GM20000 (cell line): ENCODE measurements around the gene R3HDM2.

Experiments used
- DNase-seq: peaks from one replicate; pipeline ENCODE4 v3.0.0; 2012; ENCODE audit warnings: low spot score
- TF ChIP-seq, protein P1 (sequence below): IDR thresholded peaks from 2 replicates; pipeline ENCODE4 v1.5.1; 2012; ENCODE audit warnings: mild to moderate bottlenecking, control low read depth; ENCODE audit errors: extremely low read depth, missing control alignments

R3HDM2 gene

DNA sequence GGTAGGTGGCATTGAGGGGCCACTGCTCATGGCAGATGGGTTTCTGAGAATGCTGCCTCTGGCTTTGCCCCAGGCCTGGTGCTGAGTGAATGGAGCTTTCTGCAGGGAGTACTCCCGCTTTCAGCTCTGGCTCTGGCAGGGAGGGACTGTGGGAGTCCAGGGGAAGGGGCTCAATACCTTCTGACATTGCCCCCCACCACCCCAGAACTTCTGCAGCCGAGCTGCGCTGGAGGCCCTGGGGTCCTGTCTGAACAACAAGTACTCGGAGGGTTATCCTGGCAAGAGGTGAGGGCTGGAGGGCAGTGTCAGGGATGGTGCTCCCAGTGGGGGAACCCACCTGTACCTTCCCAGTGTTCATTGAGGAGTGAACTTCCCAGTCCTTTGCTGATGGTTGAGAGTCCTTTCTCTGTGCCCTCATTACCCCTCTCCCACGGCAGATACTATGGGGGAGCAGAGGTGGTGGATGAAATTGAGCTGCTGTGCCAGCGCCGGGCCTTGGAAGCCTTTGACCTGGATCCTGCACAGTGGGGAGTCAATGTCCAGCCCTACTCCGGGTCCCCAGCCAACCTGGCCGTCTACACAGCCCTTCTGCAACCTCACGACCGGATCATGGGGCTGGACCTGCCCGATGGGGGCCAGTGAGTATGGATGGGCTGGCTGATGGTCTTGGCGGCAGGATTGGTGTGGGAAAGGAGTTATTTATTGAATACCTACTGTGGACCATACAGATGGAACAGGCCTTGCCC is 199.4 kb downstream of the R3HDM2 start:
- DNase-seq = no peak
- TF ChIP-seq, protein P1, sequence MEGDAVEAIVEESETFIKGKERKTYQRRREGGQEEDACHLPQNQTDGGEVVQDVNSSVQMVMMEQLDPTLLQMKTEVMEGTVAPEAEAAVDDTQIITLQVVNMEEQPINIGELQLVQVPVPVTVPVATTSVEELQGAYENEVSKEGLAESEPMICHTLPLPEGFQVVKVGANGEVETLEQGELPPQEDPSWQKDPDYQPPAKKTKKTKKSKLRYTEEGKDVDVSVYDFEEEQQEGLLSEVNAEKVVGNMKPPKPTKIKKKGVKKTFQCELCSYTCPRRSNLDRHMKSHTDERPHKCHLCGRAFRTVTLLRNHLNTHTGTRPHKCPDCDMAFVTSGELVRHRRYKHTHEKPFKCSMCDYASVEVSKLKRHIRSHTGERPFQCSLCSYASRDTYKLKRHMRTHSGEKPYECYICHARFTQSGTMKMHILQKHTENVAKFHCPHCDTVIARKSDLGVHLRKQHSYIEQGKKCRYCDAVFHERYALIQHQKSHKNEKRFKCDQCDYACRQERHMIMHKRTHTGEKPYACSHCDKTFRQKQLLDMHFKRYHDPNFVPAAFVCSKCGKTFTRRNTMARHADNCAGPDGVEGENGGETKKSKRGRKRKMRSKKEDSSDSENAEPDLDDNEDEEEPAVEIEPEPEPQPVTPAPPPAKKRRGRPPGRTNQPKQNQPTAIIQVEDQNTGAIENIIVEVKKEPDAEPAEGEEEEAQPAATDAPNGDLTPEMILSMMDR = no peak

DNA sequence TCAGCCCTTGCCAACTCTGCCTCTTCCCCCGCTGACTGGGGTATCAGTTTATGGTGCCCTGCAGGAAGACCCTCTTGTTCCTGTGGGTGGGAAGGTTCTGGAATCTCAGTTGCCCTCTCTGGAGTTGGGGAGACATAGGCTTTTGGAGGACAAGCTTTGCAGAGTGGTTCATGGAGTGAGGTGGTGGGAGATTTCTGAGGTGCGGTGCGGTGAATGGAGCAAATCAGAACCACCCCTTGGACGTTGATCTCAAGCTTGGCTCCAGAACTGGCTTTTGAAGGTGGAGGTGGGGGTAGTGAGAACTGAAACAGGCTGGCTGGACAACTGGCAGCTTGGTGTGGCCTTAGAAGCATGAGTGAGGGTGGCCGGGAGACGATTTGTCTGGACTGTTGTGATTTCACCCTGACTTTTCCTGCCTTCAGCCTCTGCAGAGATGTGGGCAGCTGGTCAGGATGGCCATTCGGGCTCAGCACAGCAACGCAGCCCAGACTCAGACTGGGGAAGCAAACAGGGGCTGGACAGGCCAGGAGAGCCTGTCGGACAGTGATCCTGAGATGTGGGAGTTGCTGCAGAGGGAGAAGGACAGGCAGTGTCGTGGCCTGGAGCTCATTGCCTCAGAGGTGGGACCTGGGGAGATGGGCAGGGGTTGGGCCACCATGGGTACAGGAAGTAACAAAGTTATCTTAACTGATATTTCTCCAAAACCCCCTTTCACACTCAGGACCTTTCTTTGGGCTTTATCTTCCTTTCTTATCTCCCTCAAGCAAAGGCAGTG is 200.3 kb downstream of the R3HDM2 start:
- DNase-seq = no peak

DNA sequence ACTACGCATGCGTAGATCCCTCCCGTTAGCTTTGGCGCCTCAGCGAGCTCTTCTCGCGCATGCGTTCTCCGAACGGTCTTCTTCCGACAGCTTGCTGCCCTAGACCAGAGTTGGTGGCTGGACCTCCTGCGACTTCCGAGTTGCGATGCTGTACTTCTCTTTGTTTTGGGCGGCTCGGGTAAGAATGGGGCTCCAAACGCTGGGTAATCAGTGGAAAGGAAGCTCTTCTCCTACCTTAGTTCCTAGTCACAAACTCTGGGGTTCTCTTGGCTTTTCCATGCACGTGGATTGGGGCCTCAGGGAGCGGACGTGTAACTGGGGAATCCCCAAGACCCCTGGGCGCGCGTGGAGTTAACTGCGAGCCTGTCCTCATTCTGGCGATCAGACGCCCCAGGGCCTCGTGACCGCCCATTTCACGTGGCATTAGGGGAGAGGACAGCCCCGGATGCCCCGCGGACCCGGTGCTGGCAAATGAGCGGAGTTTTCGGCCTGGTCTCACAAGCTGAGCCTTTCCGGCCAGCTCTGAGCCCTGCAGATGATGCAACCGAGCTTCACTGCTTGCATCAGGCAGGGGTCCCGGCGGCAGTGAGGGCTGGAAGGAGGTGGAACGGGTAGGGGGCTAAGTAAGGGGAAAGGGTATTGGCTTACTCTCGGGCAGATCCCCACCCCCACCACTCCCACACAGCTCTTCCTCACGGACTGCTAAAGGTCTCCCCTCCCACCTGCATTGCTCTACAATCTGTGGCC is 201.0 kb downstream of the R3HDM2 start, which contains the start of gene SHMT2:
Gene SHMT2 (plus strand): TSS at position 78 of the 747 bp plus-strand sequence. CDS start 68 bp downstream, at position 146.
- peak; percentile 97 for DNase-seq
- TF ChIP-seq, protein P1 = no peak

More for the DNA sequence above, 200.3 kb downstream of the R3HDM2 start:
- TF ChIP-seq, protein P1 = no peak

DNA sequence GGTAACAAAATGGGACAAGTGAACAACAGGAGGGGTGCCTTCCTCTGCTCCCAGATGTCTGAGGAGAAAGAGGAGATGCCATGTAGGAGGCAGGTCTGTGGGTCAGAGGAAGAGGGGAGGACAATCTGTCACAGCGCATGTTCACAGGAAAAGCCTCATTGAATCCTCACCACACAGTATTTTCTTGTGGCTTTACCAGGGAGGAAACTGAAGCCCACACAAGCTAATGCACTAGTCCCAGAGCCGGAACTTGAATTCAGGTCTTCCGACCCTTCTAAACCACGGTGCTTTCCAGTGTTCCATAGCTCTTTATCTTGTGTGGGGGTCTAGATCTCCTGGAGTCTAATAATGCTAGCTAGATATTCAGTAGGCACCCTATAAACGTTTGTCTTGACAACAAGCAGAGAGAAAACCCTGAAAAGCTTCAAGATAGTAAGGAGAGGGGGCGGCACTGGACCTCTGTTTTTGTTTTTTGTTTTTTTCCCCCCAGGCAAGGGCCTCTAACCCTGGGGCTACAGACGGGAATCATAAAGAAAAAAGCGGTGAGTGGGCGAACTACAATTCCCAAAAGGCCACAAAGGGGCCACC is 201.7 kb downstream of the R3HDM2 start:
- DNase-seq = no peak
- TF ChIP-seq, protein P1 = no peak

DNA sequence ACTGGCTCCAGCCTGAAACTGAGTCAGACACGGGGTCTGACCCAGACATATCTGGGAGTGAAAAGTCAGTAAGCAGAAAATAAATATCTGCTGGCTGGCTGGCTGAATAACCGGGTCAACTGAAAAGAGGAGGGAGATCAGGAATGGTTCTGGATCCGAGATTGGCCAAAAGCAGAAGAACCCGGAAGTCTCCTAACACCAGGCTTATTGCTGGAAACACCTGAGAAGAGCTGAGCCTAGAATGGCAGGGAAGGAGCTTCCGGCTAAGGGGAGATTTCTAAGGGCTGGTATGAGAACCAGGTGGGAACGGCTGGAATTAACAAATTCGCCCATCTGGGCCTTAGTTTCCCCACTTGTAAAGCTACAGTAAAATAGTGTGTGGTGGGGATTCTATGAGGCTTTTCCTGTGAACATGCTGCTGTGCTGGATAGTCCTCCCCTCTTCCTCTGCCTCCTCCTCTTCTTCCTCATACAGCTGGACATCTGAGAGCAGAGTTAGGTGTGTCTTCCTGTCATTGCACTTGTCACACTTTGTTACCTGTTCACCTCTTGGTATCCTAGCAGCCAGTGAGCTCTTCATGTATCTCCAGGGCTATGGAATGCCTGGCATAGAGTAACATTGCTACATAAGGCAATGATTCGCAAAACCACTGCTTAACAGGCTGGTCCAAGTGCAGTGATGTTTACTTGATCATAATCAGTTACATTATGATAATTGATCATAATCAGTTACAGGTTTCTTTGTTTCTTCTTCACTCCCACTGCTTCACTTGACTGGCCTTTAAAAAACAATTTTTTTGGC is 203.3 kb downstream of the R3HDM2 start:
- no peak for DNase-seq
- TF ChIP-seq, protein P1 = no peak

DNA sequence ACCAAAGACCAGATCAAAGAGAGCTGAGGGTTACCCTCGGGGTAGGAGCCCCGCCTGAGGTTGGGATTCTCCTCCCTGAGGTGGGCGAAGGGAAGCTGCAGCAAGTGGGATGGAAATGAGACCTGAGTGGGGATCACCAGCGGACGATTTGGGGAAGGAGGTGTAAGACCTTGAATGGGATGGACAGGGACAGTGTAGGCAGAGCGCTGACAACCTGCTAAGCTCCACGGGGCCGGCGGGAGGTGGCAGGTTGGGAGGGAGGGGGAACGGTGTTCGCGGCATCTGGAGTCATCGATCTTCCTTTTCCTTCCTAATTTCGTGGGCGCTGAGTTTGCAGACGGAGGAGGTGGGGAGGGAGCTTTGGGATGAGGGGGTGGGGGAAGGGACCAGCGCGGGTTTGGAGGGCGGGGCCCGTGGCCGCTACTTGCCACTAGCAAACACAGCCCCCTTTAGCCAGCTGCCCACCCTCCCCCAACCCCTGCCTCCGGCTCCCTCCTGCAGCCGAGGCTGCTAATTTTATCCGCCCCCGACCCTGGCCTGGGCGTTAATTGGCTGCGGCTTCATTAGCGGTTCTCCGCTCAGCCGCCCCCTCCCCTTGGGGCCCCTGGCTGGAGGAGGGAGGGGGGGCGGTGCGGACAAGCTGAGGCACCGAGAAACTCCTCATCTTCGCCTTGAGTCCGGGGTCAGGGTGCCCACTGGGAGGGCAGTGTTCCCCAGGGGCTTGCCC is 204.1 kb downstream of the R3HDM2 start:
- DNase-seq = no peak
- TF ChIP-seq, protein P1 = no peak
